ENCODE measurements around the gene INPP4B. TPM values are rescaled to one million over a fixed set of nuclear protein-coding genes. Genes with fewer than 3 reads are reported as not detected.

Gene INPP4B
- 0.07 TPM in 2 replicates for total RNA-seq (2021)
- long read RNA-seq = 0 reads

DNA sequence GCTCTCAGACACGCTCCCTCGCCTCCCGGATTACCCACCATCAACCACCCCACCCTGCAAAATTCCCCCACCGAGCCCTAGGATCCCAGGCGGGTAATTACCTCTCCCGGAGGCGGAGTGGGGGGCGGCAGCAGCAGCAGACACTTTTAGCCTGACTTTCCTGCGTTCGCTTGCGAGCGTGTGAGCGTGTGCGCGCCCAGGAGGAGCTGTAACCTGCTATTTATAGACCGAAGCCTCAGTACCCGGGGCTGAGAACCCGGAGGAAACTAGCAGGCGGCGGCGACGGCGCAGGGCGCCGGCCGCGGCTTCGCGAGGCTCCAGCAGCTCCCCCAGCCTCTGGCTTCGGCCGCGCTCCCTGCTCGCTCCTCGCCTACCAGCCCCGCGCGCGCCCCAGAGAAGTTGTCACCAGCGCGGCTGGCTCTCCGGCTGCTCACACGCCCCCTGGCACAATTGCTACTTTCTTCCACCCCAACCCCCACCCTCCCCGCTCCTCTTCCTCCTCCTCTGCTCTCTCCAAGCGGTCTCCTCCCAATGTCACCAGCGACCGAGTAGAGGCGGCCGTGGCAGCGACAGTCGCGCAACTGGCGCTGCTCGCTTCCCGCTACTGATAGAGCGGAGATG is at the start of gene INPP4B:
TSS of gene INPP4B (minus strand) at position 194 of the 621 bp plus-strand sequence.
- Histone ChIP-seq H2BK5ac (ENCODE audit: insufficient read length, low read length) (no peak within 1 kb of the TSS), H3K9me3 (ENCODE audit: control insufficient read depth, low read depth, low read length) (no peaks in the 10 kb centered on the region), H3K9ac (ENCODE audit: extremely low read depth, insufficient read length, low read length) (no peak within 1 kb of the TSS), H2BK20ac (ENCODE audit: low read depth, low read length, poor library complexity, severe bottlenecking) (no peak within 1 kb of the TSS), H2AK5ac (ENCODE audit: insufficient read length, low read length) (no peak within 1 kb of the TSS), H3K14ac (ENCODE audit: insufficient read depth, low read length) (no peak within 1 kb of the TSS), H3K56ac (ENCODE audit: insufficient read length, low read depth, low read length) (no peak within 1 kb of the TSS), H4K8ac (replicated peaks; ENCODE audit: insufficient read length, low read depth, low read length) (no peak within 1 kb of the TSS), H3K23me2 (ENCODE audit: insufficient read length, low read depth, low read length, poor library complexity, severe bottlenecking) (peaks cover 16% of the 10 kb centered on the region), H2BK15ac (ENCODE audit: low read depth, low read length) (no peak within 1 kb of the TSS), H3K27ac (ENCODE audit: insufficient read length, low read depth, low read length) (no peak within 1 kb of the TSS), H3K4me1 (ENCODE audit: insufficient read depth, low read length) (no peaks in the 10 kb centered on the region), H2BK120ac (ENCODE audit: low read depth, low read length, poor library complexity, severe bottlenecking) (no peak within 1 kb of the TSS), H3K79me1 (ENCODE audit: insufficient read depth, low read depth, low read length, poor library complexity, severe bottlenecking) (no peaks in the 10 kb centered on the region), H3K27me3 (ENCODE audit: insufficient read depth, low read length) (peaks cover 25% of the 10 kb centered on the region; the same call in 1 of the 2 replicates), H3K4me2 (ENCODE audit: insufficient read depth, insufficient read length, low read length) (peak within 1 kb of the TSS; percentile 52), H4K5ac (ENCODE audit: insufficient read length, low read depth, low read length) (no peak within 1 kb of the TSS), H4K91ac (ENCODE audit: insufficient read length, low read depth, low read length) (no peak within 1 kb of the TSS), H3T11ph (ENCODE audit: low read length) (no peak within 1 kb of the TSS), H2BK12ac (ENCODE audit: insufficient read length, low read depth, low read length) (no peak within 1 kb of the TSS), H3K79me2 (ENCODE audit: insufficient read depth, low read length) (no peaks in the 10 kb centered on the region), H4K20me1 (ENCODE audit: control insufficient read depth, insufficient read depth, insufficient read length) (no peaks in the 10 kb centered on the region), H3K4ac (ENCODE audit: low read depth, low read length) (no peak within 1 kb of the TSS), H3K23ac (ENCODE audit: insufficient read length, low read depth, low read length) (no peak within 1 kb of the TSS), H3K18ac (ENCODE audit: insufficient read length, low read depth, low read length) (no peak within 1 kb of the TSS), H2AFZ (ENCODE audit: low read length) (no peak within 1 kb of the TSS)
- WGBS (ENCODE audit: extremely low coverage, insufficient read length, low lambda C conversion rate) = no CpG with 5 or more reads among the region's 55 CpGs
- Mint-ChIP-seq H3K27me3 (ENCODE audit: low read depth) (peaks cover 63% of the 10 kb centered on the region), H3K9me3 (no peaks in the 10 kb centered on the region), H3K27ac (no peak within 1 kb of the TSS), H3K4me3 (peak within 1 kb of the TSS; percentile 74 to 90), H3K4me1 (peaks cover 4 to 14% of the 10 kb centered on the region in 2 experiments; a peak in 3 of 4 replicates), H3K36me3 (ENCODE audit: insufficient read depth in 1 of 3, low read depth in 3 of 3) (no peaks in the 10 kb centered on the region)
- DNase-seq = peak; percentile 53
- TF ChIP-seq, protein P1, sequence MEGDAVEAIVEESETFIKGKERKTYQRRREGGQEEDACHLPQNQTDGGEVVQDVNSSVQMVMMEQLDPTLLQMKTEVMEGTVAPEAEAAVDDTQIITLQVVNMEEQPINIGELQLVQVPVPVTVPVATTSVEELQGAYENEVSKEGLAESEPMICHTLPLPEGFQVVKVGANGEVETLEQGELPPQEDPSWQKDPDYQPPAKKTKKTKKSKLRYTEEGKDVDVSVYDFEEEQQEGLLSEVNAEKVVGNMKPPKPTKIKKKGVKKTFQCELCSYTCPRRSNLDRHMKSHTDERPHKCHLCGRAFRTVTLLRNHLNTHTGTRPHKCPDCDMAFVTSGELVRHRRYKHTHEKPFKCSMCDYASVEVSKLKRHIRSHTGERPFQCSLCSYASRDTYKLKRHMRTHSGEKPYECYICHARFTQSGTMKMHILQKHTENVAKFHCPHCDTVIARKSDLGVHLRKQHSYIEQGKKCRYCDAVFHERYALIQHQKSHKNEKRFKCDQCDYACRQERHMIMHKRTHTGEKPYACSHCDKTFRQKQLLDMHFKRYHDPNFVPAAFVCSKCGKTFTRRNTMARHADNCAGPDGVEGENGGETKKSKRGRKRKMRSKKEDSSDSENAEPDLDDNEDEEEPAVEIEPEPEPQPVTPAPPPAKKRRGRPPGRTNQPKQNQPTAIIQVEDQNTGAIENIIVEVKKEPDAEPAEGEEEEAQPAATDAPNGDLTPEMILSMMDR (conservative IDR thresholded peaks at IDR 0.05) = no peak

Measured in H9 (cell line).